Natural killer cell (primary cell): Measurements from ENCODE around the gene NAALAD2. TPM values are rescaled to one million over a fixed set of nuclear protein-coding genes. Genes with fewer than 3 reads are reported as not detected.
"Not testable (repeated sequence)": the region's sequence is repeated elsewhere in the genome, so short reads cannot be mapped to it uniquely, and the experiment has no call there.

Experiments
- ATAC-seq, 3 donors: fragments of 150-1000 bp in 2 of 3; fragments of 200-7000 bp in 1 of 3; cut with Tn5 transposase; 1 replicate in 1 of 3; 2 replicates in 2 of 3; pipeline ENCODE4 v1.10.0; 2021; ENCODE audit warnings: mild to moderate bottlenecking in 2 of 3, moderate library complexity in 2 of 3
- DNase-seq, 2 donors: peaks; one replicate each; pipeline versions ENCODE4 v3.0.0 to v3.0.0-alpha.2; 2013 to 2021; ENCODE audit warnings: mixed read lengths in 1 of 2
- H3K27ac ChIP-seq: one replicate; pipeline ENCODE4 v1.5.1; 2013; ENCODE audit warnings: mild to moderate bottlenecking, low read length
- H3K27me3 ChIP-seq: one replicate; pipeline ENCODE4 v1.6.1; 2013; ENCODE audit warnings: low read length; ENCODE audit not compliant: control insufficient read depth, insufficient read depth
- H3K36me3 ChIP-seq: one replicate; pipeline ENCODE4 v1.6.1; 2013; ENCODE audit warnings: low read length; ENCODE audit not compliant: control insufficient read depth, insufficient read depth
- H3K4me1 ChIP-seq: one replicate; pipeline ENCODE4 v1.6.1; 2013; ENCODE audit warnings: low read length; ENCODE audit not compliant: control insufficient read depth, insufficient read depth
- H3K4me3 ChIP-seq: one replicate; pipeline ENCODE4 v1.5.1; 2013; ENCODE audit warnings: low read length
- H3K9me3 ChIP-seq: one replicate; pipeline ENCODE4 v1.6.1; 2013; ENCODE audit warnings: low read length; ENCODE audit not compliant: control insufficient read depth, insufficient read depth
- H3K27ac Mint-ChIP-seq, 2 donors: one replicate each; pipeline ENCODE4 v1.8.0; 2022; ENCODE audit warnings: mild to moderate bottlenecking in 2 of 2, mixed read lengths in 2 of 2, moderate library complexity in 1 of 2
- H3K27me3 Mint-ChIP-seq, 2 donors: one replicate each; pipeline ENCODE4 v1.8.0; 2022; ENCODE audit warnings: low read depth in 2 of 2, mixed read lengths in 2 of 2
- H3K36me3 Mint-ChIP-seq: one replicate; pipeline ENCODE4 v1.8.0; 2022; ENCODE audit warnings: mixed read lengths
- H3K4me1 Mint-ChIP-seq, 2 donors: one replicate each; pipeline ENCODE4 v1.8.0; 2022; ENCODE audit warnings: mixed read lengths in 2 of 2
- H3K4me3 Mint-ChIP-seq: one replicate; pipeline ENCODE4 v1.8.0; 2022; ENCODE audit warnings: mild to moderate bottlenecking, moderate library complexity, mixed read lengths
- H3K9me3 Mint-ChIP-seq, 2 donors: one replicate each; pipeline ENCODE4 v1.8.0; 2022; ENCODE audit warnings: mixed read lengths in 2 of 2
- WGBS: methylation state at CpG from one replicate; pipeline ENCODE4 v1.1.7; 2013; ENCODE audit warnings: missing lambda C conversion rate; ENCODE audit not compliant: insufficient coverage; 5-methylcytosine and 5-hydroxymethylcytosine counted together
- intact Hi-C: fragments of 100-400 bp; cut with micrococcal nuclease; formaldehyde crosslinking; loops from one replicate; pipeline ENCODE4 v1.14.2; 2022
- total RNA-seq, 4 donors: library from RNA; stranded (reverse); fragments of 120-200 nt in 1 of 4; gene quantifications; one replicate each; pipeline versions ENCODE4 v1.2.3 to v1.2.4, GENCODE V29; 2013 to 2022
- TF ChIP-seq, protein P1 (sequence below): fragments of 200-600 bp; IDR thresholded peaks from one replicate; pipeline ENCODE4 v1.8.0; 2022; ENCODE audit warnings: antibody characterized with exemption

The NAALAD2 gene
- total RNA-seq, 3 donors from 2014 or later (not counting 1 experiment from before 2014, with no cell fraction given): not detected

DNA sequence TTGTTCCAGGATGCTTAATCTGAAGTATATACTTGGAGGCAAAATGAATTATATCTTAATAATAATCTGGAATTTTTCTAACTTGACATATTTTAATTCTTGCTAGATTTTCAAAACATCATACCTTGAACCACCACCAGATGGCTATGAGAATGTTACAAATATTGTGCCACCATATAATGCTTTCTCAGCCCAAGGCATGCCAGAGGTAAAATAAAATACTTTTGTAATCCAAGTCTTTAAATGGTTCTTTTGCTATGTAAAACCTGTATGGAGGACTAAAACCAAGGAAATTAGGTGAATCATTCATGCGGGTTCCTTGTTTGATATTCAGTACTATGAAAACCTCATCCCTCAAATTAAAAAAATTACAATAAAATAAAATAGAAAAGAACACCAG lies 14.4 kb downstream of the NAALAD2 start:
- TF ChIP-seq, protein P1, sequence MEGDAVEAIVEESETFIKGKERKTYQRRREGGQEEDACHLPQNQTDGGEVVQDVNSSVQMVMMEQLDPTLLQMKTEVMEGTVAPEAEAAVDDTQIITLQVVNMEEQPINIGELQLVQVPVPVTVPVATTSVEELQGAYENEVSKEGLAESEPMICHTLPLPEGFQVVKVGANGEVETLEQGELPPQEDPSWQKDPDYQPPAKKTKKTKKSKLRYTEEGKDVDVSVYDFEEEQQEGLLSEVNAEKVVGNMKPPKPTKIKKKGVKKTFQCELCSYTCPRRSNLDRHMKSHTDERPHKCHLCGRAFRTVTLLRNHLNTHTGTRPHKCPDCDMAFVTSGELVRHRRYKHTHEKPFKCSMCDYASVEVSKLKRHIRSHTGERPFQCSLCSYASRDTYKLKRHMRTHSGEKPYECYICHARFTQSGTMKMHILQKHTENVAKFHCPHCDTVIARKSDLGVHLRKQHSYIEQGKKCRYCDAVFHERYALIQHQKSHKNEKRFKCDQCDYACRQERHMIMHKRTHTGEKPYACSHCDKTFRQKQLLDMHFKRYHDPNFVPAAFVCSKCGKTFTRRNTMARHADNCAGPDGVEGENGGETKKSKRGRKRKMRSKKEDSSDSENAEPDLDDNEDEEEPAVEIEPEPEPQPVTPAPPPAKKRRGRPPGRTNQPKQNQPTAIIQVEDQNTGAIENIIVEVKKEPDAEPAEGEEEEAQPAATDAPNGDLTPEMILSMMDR: no peak
- Histone ChIP-seq H3K36me3 (no peaks in the 10 kb centered on the region), H3K27ac (no peak overlapping the region), H3K4me1 (no peaks in the 10 kb centered on the region), H3K4me3 (no peak overlapping the region), H3K27me3 (no peaks in the 10 kb centered on the region), H3K9me3 (no peaks in the 10 kb centered on the region)
- 100% methylated on average over 1 of the region's 1 CpG for WGBS
- ATAC-seq: no peak
- Mint-ChIP-seq H3K9me3 (peaks cover under 1 to 2% of the 10 kb centered on the region in 2 donors), H3K27me3 (no peaks in the 10 kb centered on the region), H3K4me1 (no peaks in the 10 kb centered on the region), H3K4me3 (no peak overlapping the region), H3K27ac (no peak overlapping the region), H3K36me3 (no peaks in the 10 kb centered on the region)
- intact Hi-C loops: no loop called here
- DNase-seq: no peak

DNA sequence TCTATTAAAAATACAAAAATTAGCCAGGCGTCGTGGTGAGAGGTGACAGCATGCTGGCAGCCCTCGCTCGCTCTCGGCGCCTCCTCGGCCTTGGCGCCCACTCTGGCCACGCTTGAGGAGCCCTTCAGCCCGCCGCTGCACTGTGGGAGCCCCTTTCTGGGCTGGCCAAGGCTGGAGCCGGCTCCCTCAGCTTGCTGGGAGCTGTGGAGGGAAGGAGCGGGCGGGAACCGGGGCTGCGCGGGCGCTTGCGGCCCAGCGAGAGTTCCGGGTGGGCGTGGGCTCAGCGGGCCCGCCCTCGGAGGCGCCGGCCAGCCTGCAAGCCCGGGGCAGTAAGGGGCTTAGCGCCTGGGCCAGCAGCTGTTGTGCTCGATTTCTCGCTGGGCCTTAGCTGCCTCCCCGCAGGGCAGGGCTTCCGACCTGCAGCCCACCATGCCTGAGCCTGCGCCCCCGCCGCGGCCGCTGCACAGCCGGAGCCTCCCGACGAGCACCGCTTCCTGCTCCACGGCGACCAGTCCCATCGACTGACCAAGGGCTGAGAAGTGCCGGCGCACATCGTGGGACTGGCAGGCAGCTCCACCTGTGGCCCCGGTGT lies 32.6 kb downstream of the NAALAD2 start:
- H3K4me3 Mint-ChIP-seq, H3K27ac Mint-ChIP-seq, H3K27me3 Mint-ChIP-seq, ATAC-seq, DNase-seq, H3K4me1 Mint-ChIP-seq, H3K27ac ChIP-seq, intact Hi-C loops, H3K36me3 ChIP-seq, H3K27me3 ChIP-seq, H3K9me3 Mint-ChIP-seq, H3K9me3 ChIP-seq, H3K4me1 ChIP-seq, H3K4me3 ChIP-seq, H3K36me3 Mint-ChIP-seq: not testable (repeated sequence)
- WGBS: 96% methylated on average over 49 of the region's 49 CpGs

DNA sequence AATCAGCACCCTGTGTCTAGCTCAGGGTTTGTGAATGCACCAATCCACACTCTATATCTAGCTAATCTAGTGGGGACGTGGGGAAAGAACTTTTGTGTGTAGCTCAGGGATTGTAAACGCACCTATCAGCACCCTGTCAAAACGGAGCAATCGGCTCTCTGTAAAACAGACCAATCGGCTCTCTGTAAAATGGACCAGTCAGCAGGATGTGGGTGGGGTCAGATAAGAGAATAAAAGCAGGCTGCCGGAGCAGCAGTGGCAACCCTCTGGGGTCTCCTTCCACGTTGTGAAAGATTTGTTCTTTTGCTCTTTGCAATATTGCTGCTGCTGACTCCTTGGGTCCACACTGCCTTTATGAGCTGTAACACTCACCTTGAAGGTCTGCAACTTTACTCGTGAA lies 33.2 kb downstream of the NAALAD2 start:
- H3K9me3 ChIP-seq, H3K9me3 Mint-ChIP-seq, intact Hi-C loops, ATAC-seq, H3K4me3 ChIP-seq, H3K4me3 Mint-ChIP-seq, H3K36me3 ChIP-seq, DNase-seq, H3K27me3 Mint-ChIP-seq, H3K36me3 Mint-ChIP-seq, H3K4me1 Mint-ChIP-seq, H3K27ac Mint-ChIP-seq, H3K4me1 ChIP-seq, H3K27me3 ChIP-seq, H3K27ac ChIP-seq: not testable (repeated sequence)
- WGBS: 85% methylated on average over 8 of the region's 8 CpGs

DNA sequence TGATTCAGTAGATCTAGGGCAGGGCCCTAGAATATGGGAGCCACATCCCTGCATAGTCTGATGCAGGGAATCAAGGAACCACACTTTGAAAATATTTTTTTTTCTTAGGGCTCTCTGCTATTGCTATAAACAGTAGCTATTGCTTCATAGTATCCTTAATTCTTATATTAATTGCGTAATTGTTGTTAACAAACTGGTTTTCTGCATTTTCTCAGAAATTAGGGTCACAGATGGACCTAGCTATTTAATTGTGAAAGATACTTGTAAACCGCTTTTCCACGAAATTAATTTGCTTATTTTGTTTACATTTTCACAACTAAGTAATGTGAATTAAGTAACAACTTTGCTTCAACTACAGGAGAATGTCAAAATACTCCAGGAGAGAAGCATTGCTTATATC lies 34.1 kb downstream of the NAALAD2 start:
- Histone ChIP-seq H3K4me1 (no peaks in the 10 kb centered on the region), H3K27me3 (no peaks in the 10 kb centered on the region), H3K36me3 (no peaks in the 10 kb centered on the region), H3K4me3 (no peak overlapping the region), H3K27ac (no peak overlapping the region), H3K9me3 (no peaks in the 10 kb centered on the region)
- H3K4me1 Mint-ChIP-seq: no peaks in the 10 kb centered on the region
- H3K4me3 Mint-ChIP-seq: no peak overlapping the region
- no peak overlapping the region for H3K27ac Mint-ChIP-seq
- H3K9me3 Mint-ChIP-seq: peaks cover 0 to 3% of the 10 kb centered on the region in 2 donors
- ATAC-seq: no peak
- H3K36me3 Mint-ChIP-seq: no peaks in the 10 kb centered on the region
- no peak for DNase-seq
- WGBS: no CpG with 5 or more reads among the region's 3 CpGs
- TF ChIP-seq, protein P1: no peak
- peaks cover 3 to 7% of the 10 kb centered on the region in 2 donors for H3K27me3 Mint-ChIP-seq
- intact Hi-C loops: no loop called here
